GM19351 (cell line): Measurements from ENCODE around the gene TMEM131.
A peak's percentile ranks its signal among the peaks of the same experiment; 100 is the strongest.
"Not testable (repeated sequence)": the region's sequence is repeated elsewhere in the genome, so short reads cannot be mapped to it uniquely, and the experiment has no call there.

Source experiments
- ATAC-seq: cut with Tn5 transposase; IDR thresholded peaks from one replicate; pipeline ENCODE4 v1.9.1; 2021; ENCODE audit warnings: mild to moderate bottlenecking, moderate library complexity; ENCODE audit not compliant: unreplicated experiment

TMEM131 gene

DNA sequence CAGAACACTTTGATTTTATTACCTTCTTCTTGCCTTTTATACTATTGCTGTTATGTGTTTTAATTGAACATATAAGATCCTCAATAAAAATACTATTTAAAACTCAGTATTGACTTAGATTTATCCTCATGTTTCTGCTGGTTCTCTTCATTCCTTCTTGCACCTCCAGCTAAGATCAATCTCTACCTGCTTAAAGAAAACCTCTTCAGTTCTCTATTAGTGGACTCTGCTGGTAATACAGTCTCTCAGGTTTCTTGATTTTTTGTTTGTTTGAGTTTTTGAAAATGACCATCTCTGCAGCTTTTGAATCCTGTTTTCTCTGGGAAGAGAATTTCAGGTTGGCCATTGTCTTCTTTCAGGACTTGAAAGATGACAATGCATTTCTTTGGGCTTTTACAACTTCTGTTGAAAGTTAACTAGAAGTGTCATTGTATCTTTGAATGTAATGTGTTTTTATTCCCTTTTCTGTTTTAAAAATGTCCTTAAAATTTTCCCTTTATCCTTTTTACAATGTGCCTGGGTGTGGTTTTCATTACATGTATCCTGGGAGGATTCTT, 29.8 kb upstream of the TMEM131 start:
- no peak for ATAC-seq

- not testable (repeated sequence) for ATAC-seq
These were observed 26.3 kb upstream of the TMEM131 start for GRCh38 chr2:98022067-98022466.

GRCh38 chr2:98020992-98021713, 25.4 kb upstream of the TMEM131 start:
- ATAC-seq, result no peak

DNA sequence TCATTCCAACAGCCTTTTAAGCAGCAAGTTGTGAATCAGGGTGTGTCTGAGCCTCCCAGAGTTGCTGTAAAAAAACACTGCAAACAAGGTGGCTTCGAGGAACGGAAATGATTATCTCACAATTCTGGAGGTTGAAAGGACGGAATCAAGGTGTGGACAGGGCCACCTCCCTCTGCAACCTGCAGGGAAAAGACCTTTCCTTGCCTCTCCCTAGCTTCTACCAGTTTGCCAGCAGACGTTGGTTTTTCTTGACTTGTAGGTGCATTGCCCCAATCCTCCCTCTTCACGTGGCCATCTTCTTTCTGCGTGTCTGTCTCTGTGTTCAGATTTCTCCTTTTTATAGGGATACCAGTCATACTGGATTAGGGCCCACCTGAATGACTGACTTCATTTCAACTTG, 24.8 kb upstream of the TMEM131 start:
- ATAC-seq, result no peak

GRCh38 chr2:98016908-98017670, 21.3 kb upstream of the TMEM131 start:
- ATAC-seq, result no peak

DNA sequence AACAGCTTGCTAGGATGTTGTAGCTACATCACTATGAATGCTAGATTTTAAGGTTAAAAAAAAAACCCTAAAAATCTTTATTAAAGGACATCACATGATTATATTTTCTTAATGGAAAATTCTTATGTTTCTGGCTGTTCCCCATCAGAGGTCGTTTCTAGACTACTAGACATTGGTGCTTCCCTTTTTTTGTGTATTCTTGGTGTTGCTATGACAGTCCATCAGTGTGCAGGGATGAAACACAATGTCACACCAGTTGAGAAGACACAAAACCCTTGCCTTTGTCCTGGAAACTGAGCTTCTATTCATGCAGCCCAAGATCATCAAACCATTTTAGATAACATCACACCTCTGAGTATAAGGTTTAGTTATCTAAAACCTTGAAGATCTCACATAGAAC, 19.9 kb upstream of the TMEM131 start:
- no peak for ATAC-seq

- ATAC-seq, result no peak
These were observed 18.6 kb upstream of the TMEM131 start for GRCh38 chr2:98014379-98014778.

DNA sequence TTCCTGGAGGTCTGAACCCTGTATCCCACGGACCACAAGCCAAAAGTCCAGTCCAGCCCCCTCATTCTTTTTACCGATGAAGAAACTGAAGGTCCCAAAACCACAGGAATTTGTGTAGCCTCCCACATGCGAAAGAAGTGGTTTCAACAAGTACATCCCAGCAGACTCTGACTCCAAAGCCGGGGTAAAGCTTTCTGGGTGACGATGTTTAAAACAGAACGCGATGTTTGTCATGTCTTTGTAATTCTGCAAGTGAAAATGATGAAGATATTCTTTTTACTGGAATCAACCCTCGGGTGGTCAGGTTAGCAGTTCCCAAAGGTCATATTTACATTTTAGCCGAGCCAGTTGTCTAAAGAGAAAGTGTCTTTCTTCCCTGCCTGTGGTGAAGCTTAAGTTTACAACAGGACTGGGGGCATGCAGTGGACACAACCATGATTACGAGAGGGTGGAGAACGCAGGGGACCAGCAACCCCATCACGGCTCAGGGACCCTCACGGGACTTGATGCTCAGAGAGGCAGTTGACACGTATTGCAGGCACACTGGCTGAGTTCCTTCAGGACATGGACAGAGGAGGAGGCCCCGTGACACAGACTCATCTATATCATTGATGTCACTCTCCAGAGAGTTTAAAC, 17.8 kb upstream of the TMEM131 start:
- no peak for ATAC-seq

GRCh38 chr2:98012561-98012991, 16.8 kb upstream of the TMEM131 start:
- peak; percentile 90 for ATAC-seq

DNA sequence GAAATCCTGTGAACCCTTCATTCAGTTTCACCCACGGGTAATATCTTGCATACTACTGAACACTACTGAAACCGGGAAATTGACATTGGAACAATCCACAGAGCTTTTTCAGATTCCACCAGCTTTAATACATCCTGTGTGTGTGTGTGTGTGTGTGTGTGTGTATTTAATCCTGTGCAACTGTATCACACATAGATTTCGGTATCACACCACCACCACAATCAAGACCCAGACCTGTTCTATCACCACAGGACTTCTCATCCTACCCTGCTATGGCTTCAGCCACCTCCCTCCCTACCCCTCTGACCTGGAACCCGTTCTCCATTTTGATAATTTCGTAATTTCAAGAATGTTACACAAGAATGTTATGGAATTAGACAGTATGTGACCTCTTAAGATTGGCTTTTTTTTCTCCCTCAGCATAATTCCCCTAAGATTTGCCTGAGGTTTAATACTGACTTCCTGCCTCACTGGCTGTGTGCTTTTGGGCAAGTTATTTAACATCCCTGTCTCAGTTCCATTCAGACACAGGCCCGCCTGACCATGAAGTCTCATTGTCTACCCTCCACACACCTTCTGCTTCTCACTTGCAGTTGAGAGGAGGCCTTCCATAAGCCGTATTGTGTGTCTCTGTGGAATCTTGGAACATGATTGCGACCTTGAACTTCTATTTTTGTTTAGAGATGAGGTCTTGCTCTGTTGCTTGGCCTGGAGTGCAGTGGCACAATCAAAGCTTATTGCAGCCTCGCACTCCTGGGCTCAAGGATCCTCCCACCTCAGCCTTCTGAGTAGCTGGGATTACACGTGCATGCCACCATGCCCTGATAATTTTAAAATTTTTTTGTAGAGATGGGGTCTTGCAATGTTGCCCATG, 14.4 kb upstream of the TMEM131 start:
- ATAC-seq, result no peak

DNA sequence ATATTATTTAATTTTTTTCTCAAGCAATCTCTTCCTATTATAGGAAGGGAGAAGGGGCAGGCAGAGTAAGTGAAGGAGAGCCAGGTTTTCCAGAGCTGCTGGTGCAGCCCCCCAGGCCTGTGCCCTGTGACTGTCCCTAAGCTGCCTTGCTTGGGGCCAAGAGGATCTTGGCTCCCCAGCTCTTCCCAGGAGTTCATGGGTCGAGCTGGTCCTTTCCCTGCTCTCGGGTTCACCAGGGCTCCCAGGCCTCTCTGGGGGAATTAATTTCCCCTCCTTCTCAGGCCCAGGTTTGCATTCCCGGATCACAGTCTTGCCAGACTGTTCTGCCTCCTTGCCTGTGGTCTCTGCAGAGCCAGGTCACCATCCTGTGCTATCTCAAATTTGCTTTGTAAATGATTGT, 12.7 kb upstream of the TMEM131 start:
- no peak for ATAC-seq

GRCh38 chr2:98006378-98006777, 10.6 kb upstream of the TMEM131 start:
- ATAC-seq, result no peak

DNA sequence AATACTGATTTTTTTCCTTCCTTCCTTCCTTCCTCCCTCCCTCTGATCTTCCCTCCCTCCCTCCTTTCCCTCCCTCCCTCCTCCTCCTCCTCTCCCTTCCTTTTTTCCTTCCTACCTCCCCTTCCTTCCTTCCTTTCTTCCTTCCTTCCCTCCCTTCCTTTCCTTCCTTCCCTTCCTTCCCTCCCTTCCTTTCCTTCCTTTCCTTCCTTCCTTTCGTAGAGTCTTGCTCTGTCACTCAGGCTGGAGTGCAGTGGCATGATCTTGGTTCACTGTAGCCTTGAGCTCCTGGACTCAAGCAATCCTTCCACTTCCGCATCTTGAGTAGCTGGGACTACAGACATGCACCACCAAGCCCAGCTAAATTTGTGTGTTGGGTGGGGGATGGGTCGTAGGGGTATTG, 8.9 kb upstream of the TMEM131 start:
- ATAC-seq, result no peak

DNA sequence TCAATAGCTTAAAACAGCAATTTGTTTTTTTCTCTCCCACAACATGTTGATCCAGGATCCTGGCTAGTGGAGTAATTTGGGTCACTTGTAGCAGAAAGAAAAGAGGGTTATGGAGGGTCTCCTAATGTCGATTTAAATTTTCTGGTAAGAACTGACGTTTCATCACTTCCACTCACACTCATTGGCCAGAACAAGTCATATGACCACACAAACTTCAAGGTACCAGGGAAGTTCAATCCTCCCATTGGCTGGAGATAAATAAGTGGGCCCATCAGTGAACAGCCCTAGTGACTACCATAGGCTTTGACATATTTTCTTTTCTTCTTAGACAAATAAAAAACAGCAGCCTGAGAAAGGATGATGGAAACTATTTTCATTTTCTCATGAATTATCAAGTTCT, 8.3 kb upstream of the TMEM131 start:
- ATAC-seq, result no peak

GRCh38 chr2:97999536-97999935, 3.8 kb upstream of the TMEM131 start:
- ATAC-seq, result no peak

DNA sequence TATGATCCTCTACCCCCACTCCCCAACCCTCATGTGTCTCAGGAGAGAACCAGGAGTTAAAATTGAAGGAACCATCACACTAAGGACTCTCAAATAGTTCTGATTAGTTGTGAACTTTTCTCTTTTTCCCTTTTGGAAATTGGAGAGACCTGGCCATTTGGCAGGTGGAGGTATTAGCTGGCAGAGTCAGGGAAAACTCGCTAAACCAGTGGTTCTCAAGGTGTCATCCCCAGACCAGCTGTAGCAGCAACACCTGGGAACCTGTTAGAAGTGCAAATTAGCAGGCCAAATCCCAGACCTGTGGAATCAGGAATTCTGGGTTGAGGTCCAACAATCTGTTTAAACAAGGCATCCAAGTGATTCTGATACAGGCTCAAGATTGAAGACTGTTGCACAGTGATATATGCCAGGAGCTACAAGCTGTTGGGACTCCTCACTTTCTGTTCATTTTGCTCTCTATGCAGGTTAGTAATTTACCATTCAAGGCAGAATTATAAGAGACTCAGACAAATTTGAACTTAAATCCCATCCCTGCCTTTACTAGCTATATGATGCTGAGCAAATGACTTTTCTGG, 2.8 kb upstream of the TMEM131 start:
- ATAC-seq, result no peak

- no peak for ATAC-seq
These were observed 2.1 kb upstream of the TMEM131 start for GRCh38 chr2:97997784-97998392.

- no peak for ATAC-seq
These were observed 931 bp upstream of the TMEM131 start for GRCh38 chr2:97996679-97997078.

GRCh38 chr2:97995026-97995733, 568 bp downstream of the TMEM131 start:
- peak; percentile 25 for ATAC-seq
